Sigmoid colon (tissue), 7 donors: Measurements from ENCODE around the gene TTLL8. TPM values are rescaled to one million over a fixed set of nuclear protein-coding genes. Genes with fewer than 3 reads are reported as not detected.

ENCODE experiments used
- DNase-seq: peaks from one replicate; pipeline ENCODE4 v3.0.0-alpha.2; 2019
- H3K27ac ChIP-seq, 4 donors: fragments of 200-600 bp; sonication (generic); one replicate each; pipeline ENCODE4 v1.5.1; 2016 to 2019; ENCODE audit warnings: mild to moderate bottlenecking in 1 of 4
- H3K27me3 ChIP-seq, 3 donors: fragments of 200-600 bp; sonication (generic); one replicate each; pipeline ENCODE4 v1.5.1; 2019; ENCODE audit warnings: mild to moderate bottlenecking in 1 of 3
- H3K36me3 ChIP-seq, 4 donors: fragments of 200-600 bp; sonication (generic); one replicate each; pipeline ENCODE4 v1.5.1; 2016 to 2019
- H3K4me1 ChIP-seq, 4 donors: fragments of 200-600 bp; sonication (generic); one replicate each; pipeline ENCODE4 v1.5.1; 2017 to 2019
- H3K4me3 ChIP-seq, 4 donors: fragments of 200-600 bp; sonication (generic); one replicate each; pipeline ENCODE4 v1.5.1; 2017 to 2019; ENCODE audit warnings: mild to moderate bottlenecking in 2 of 4, moderate library complexity in 1 of 4
- H3K9me3 ChIP-seq, 4 donors: fragments of 200-600 bp in 3 of 4; sonication (generic) in 3 of 4; one replicate each; pipeline versions ENCODE4 v1.5.1 to v1.6.1; 2013 to 2019
- CTCF ChIP-seq, 4 experiments: fragments of 450-650 bp in 3 of 4; fragments of 200-600 bp in 1 of 4; IDR thresholded peaks; one replicate each; pipeline ENCODE4 v1.5.1; 2016 to 2019; ENCODE audit warnings: antibody characterized with exemption in 4 of 4, mild to moderate bottlenecking in 3 of 4, moderate library complexity in 2 of 4
- EP300 ChIP-seq, 4 donors: sonication (generic); formaldehyde crosslinking; IDR thresholded peaks; one replicate each; pipeline ENCODE4 v1.6.1; 2017; ENCODE audit warnings: antibody characterized with exemption in 4 of 4
- POLR2A ChIP-seq, 2 donors: fragments of 450-650 bp; IDR thresholded peaks; one replicate each; pipeline ENCODE4 v1.6.1; 2016; ENCODE audit warnings: antibody characterized with exemption in 2 of 2, mild to moderate bottlenecking in 2 of 2, moderate library complexity in 2 of 2
- POLR2AphosphoS5 ChIP-seq, 4 donors: sonication (generic); formaldehyde crosslinking; IDR thresholded peaks; one replicate each; pipeline ENCODE4 v1.6.1; 2017; ENCODE audit warnings: antibody characterized with exemption in 4 of 4
- WGBS, 2 donors: extraction: QIAGEN DNeasy Blood & Tissue Kit; methylation state at CpG; one replicate each; pipeline ENCODE4 v1.1.7; 2013; 5-methylcytosine and 5-hydroxymethylcytosine counted together
- intact Hi-C: fragments of 100-400 bp; cut with DNase I; formaldehyde crosslinking; loops from one replicate; pipeline ENCODE4 v1.15.1; 2023
- polyA plus RNA-seq, 3 donors: library from polyadenylated mRNA; stranded (reverse); fragments of 200-250 nt; gene quantifications; one replicate each; pipeline ENCODE4 v1.2.3, GENCODE V29; 2013
- total RNA-seq, 4 donors: library from RNA; depleted of rRNA; stranded (reverse); fragments of >200 nt; gene quantifications; one replicate each; pipeline ENCODE4 v1.1.0, GENCODE V29; 2016
- donor health status: healthy with polysubstance abuse.
- donor health status: Bipolar disorder and iron deficiency.
- donor health status: healthy.

Gene TTLL8
- total and polyA plus RNA-seq, 7 donors: not detected

GRCh38 chr22:50022171-50022819 lies 35.8 kb downstream of the TTLL8 start:
- peaks cover 0 to 45% (median 2%) of the 10 kb centered on the region in 3 donors for H3K27me3 ChIP-seq
- WGBS, 2 donors: 86 to 87% methylated on average over 14 of the region's 14 CpGs
- intact Hi-C loops: no loop called here

GRCh38 chr22:50020606-50021005 lies 37.5 kb downstream of the TTLL8 start:
- peaks cover 0 to 4% (median 0%) of the 10 kb centered on the region in 4 donors for H3K9me3 ChIP-seq
- intact Hi-C loops: no loop called here
- H3K27ac ChIP-seq: no peak overlapping the region
- peaks cover 7 to 49% (median 19%) of the 10 kb centered on the region in 3 donors for H3K27me3 ChIP-seq
- H3K4me3 ChIP-seq: no peak overlapping the region
- TF ChIP-seq POLR2AphosphoS5 (IDR thresholded peaks at IDR 0.05): no peak
- TF ChIP-seq POLR2A (IDR thresholded peaks at IDR 0.05): no peak
- TF ChIP-seq CTCF (IDR thresholded peaks at IDR 0.05): no peak
- TF ChIP-seq EP300 (IDR thresholded peaks at IDR 0.05): no peak
- H3K36me3 ChIP-seq: no peaks in the 10 kb centered on the region
- DNase-seq: no peak
- WGBS, 2 donors: 89 to 92% methylated on average over 15 of the region's 15 CpGs
- no peaks in the 10 kb centered on the region for H3K4me1 ChIP-seq

More at GRCh38 chr22:50022171-50022819, 35.8 kb downstream of the TTLL8 start:
- no peaks in the 10 kb centered on the region for H3K4me1 ChIP-seq
- DNase-seq: no peak
- TF ChIP-seq CTCF (IDR thresholded peaks at IDR 0.05): no peak
- TF ChIP-seq POLR2AphosphoS5 (IDR thresholded peaks at IDR 0.05): no peak
- no peak for TF ChIP-seq EP300 (IDR thresholded peaks at IDR 0.05)
- no peak for TF ChIP-seq POLR2A (IDR thresholded peaks at IDR 0.05)
- H3K4me3 ChIP-seq: no peak overlapping the region
- peaks cover 0 to 4% (median 0%) of the 10 kb centered on the region in 4 donors for H3K9me3 ChIP-seq
- H3K36me3 ChIP-seq: no peaks in the 10 kb centered on the region
- no peak overlapping the region for H3K27ac ChIP-seq

DNA sequence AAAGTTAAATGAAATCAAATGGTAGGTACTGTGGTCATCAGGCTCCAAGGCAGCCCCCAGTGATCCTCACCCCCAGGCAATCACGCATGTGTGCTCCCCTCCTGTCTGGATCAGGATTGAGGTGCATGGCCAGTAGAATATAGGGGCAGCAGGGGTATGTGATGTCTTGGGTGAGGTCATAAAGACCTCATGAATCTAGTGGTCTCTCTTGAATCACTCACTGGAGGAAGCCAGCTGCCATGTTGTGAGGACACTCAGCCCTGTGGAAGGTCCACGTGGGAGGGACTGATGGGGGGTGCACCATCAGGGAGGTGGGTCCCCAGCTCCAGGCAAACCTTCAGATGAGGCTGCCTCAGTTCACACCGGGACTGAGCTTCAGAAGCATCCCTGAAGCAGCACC lies 38.8 kb downstream of the TTLL8 start:
- H3K27me3 ChIP-seq: peaks cover 19 to 49% (median 32%) of the 10 kb centered on the region in 3 donors
- no peak overlapping the region for H3K27ac ChIP-seq
- H3K9me3 ChIP-seq: peaks cover 0 to 4% (median 0%) of the 10 kb centered on the region in 4 donors
- TF ChIP-seq EP300 (IDR thresholded peaks at IDR 0.05) (no peak), POLR2AphosphoS5 (IDR thresholded peaks at IDR 0.05) (no peak), CTCF (IDR thresholded peaks at IDR 0.05) (no peak), POLR2A (IDR thresholded peaks at IDR 0.05) (no peak)
- H3K4me1 ChIP-seq: peaks cover 0 to 9% (median 9%) of the 10 kb centered on the region in 4 donors
- 65 to 68% methylated on average over 3 of the region's 3 CpGs for WGBS, 2 donors
- no peak overlapping the region for H3K4me3 ChIP-seq
- intact Hi-C loops: no loop called here
- peak; percentile 36 for DNase-seq
- no peaks in the 10 kb centered on the region for H3K36me3 ChIP-seq

DNA sequence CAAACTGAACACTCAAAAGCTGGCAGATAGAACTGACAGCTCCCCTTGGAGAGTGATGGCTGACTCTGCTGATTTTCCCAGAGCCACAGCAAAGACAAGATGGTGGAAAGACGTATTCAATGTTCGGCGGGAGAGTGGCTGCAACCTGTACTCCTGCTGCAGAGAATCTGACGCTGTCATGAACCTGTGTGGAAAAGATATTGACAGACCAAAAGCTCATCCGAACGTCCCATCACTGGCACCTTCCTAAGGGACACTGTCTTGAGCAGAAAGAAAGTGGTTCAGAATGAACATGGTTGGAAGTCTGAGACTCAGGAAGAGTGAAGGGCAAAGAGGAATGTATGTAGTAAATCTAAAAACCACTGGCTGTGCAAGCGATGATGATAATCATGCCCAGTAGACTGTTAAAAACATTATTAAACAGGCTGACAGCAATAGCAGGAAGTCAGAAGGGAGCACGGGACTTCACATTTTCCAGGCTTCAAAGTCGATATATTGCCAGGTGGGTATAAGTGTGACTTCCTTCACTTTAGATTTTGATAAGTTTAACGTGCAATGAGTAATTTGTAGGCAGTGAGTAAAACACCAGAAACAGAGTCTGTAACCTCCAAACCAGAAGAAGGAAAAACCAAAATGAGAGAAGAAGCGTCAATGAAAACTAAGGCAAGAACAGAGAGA lies 39.4 kb downstream of the TTLL8 start:
- peaks cover 22 to 53% (median 38%) of the 10 kb centered on the region in 3 donors for H3K27me3 ChIP-seq
- intact Hi-C loops: no loop called here

GRCh38 chr22:50017701-50018224 lies 40.3 kb downstream of the TTLL8 start:
- TF ChIP-seq POLR2A (IDR thresholded peaks at IDR 0.05) (no peak), CTCF (IDR thresholded peaks at IDR 0.05) (no peak), POLR2AphosphoS5 (IDR thresholded peaks at IDR 0.05) (no peak), EP300 (IDR thresholded peaks at IDR 0.05) (no peak)
- DNase-seq: peak; percentile 35
- H3K27ac ChIP-seq: no peak overlapping the region
- intact Hi-C loops: no loop called here
- no peaks in the 10 kb centered on the region for H3K36me3 ChIP-seq
- peaks cover 25 to 63% (median 48%) of the 10 kb centered on the region in 3 donors for H3K27me3 ChIP-seq
- peaks cover 0 to 4% (median 0%) of the 10 kb centered on the region in 4 donors for H3K9me3 ChIP-seq
- H3K4me3 ChIP-seq: no peak overlapping the region
- 76 to 88% methylated on average over 6 of the region's 6 CpGs for WGBS, 2 donors
- peaks cover 0 to 11% (median 10%) of the 10 kb centered on the region in 4 donors for H3K4me1 ChIP-seq

More for the DNA sequence above, 39.4 kb downstream of the TTLL8 start:
- no peak overlapping the region for H3K27ac ChIP-seq
- H3K36me3 ChIP-seq: no peaks in the 10 kb centered on the region
- peaks cover 0 to 4% (median 0%) of the 10 kb centered on the region in 4 donors for H3K9me3 ChIP-seq
- TF ChIP-seq POLR2A (IDR thresholded peaks at IDR 0.05) (no peak), EP300 (IDR thresholded peaks at IDR 0.05) (no peak), POLR2AphosphoS5 (IDR thresholded peaks at IDR 0.05) (no peak)
- DNase-seq: no peak
- no peak overlapping the region for H3K4me3 ChIP-seq
- H3K4me1 ChIP-seq: peaks cover 0 to 11% (median 10%) of the 10 kb centered on the region in 4 donors
- WGBS, 2 donors: 51 to 57% methylated on average over 11 of the region's 11 CpGs
